Ovary (tissue), 3 donors: ENCODE measurements around the gene ACVR1C.

Source experiments
- CTCF ChIP-seq, 3 donors: fragments of 450-650 bp in 2 of 3; fragments of 200-600 bp in 1 of 3; IDR thresholded peaks; one replicate each; pipeline versions ENCODE4 v1.5.1 to v1.8.0; 2016 to 2022; ENCODE audit warnings: antibody characterized with exemption in 3 of 3, mild to moderate bottlenecking in 1 of 3
- EP300 ChIP-seq: sonication (generic); formaldehyde crosslinking; IDR thresholded peaks from one replicate; pipeline ENCODE4 v1.6.1; 2017; ENCODE audit warnings: antibody characterized with exemption
- POLR2A ChIP-seq: fragments of 450-650 bp; IDR thresholded peaks from one replicate; pipeline ENCODE4 v1.6.1; 2017; ENCODE audit warnings: antibody characterized with exemption, mild to moderate bottlenecking, moderate library complexity
- donor health status: DM: no; HTN: no; CAD: no.

- no peak for TF ChIP-seq CTCF (IDR thresholded peaks at IDR 0.05)
- TF ChIP-seq POLR2A, result no peak
- no peak for TF ChIP-seq EP300
Measured at GRCh38 chr2:157479081-157480027, 149.3 kb downstream of the ACVR1C start.
